ENCODE measurements around the gene PDS5A.

GRCh38 chr4:39975488-39976089, 2.1 kb downstream of the PDS5A start:
- no peak for TF ChIP-seq POLR2A (IDR thresholded peaks at IDR 0.05; ENCODE audit: low read length)
- TF ChIP-seq GATA1 (IDR thresholded peaks at IDR 0.05; ENCODE audit: low read depth, low read length): no peak

All from erythroblast (primary cell).